Ovary (tissue), 3 donors: Measurements from ENCODE around the gene FAM170B.

Source experiments
- POLR2A ChIP-seq: fragments of 450-650 bp; IDR thresholded peaks from one replicate; pipeline ENCODE4 v1.6.1; 2017; ENCODE audit warnings: antibody characterized with exemption, mild to moderate bottlenecking, moderate library complexity
- TF ChIP-seq, protein P1 (sequence below), 3 donors: fragments of 450-650 bp in 2 of 3; fragments of 200-600 bp in 1 of 3; IDR thresholded peaks; one replicate each; pipeline versions ENCODE4 v1.5.1 to v1.8.0; 2016 to 2022; ENCODE audit warnings: antibody characterized with exemption in 3 of 3, mild to moderate bottlenecking in 1 of 3
- donor health status: DM: no; HTN: no; CAD: no.

GRCh38 chr10:49081547-49082275 lies 52.1 kb downstream of the FAM170B start:
- TF ChIP-seq, protein P1, sequence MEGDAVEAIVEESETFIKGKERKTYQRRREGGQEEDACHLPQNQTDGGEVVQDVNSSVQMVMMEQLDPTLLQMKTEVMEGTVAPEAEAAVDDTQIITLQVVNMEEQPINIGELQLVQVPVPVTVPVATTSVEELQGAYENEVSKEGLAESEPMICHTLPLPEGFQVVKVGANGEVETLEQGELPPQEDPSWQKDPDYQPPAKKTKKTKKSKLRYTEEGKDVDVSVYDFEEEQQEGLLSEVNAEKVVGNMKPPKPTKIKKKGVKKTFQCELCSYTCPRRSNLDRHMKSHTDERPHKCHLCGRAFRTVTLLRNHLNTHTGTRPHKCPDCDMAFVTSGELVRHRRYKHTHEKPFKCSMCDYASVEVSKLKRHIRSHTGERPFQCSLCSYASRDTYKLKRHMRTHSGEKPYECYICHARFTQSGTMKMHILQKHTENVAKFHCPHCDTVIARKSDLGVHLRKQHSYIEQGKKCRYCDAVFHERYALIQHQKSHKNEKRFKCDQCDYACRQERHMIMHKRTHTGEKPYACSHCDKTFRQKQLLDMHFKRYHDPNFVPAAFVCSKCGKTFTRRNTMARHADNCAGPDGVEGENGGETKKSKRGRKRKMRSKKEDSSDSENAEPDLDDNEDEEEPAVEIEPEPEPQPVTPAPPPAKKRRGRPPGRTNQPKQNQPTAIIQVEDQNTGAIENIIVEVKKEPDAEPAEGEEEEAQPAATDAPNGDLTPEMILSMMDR (IDR thresholded peaks at IDR 0.05), result no peak
- no peak for TF ChIP-seq POLR2A
